GM18873 (cell line): ENCODE data around the gene TMEM42.

Source experiments
- ATAC-seq: cut with Tn5 transposase; IDR thresholded peaks from one replicate; pipeline ENCODE4 v1.9.1; 2021; ENCODE audit warnings: mild to moderate bottlenecking, moderate library complexity, moderate number of reproducible peaks; ENCODE audit not compliant: unreplicated experiment, low FRiP score

The TMEM42 gene

DNA sequence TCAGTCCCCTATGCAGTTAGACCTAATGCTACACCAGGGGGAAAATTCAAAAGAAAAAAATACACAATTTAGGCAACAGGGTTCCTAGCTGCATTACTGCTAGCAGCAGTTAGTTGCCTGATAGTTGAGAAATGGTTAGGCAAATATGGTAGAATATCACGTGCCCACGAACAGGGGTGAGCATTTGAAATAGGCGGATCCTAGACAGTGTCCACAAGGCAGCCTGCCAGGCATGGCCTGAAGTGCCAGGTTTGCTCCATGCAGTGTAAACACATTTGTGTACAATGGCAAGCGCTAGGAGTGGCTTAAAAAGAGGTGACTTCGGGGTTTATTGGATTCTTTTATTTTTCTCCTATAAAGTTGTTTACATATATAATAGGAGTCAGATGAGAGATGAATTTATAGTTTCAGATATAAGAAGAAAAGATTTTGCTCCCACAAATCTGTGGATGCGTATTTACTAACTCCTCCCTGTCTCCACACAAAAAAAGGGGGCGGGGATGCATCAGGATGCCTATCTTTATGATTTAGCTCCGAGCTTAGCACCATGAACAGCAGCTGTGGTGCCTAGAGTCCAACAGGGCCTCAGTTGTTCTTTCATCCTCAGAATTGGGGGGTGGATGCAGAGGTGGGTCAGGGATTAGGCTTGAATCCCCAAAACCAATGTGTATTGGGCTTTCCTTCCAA, 8.8 kb downstream of the TMEM42 start:
- ATAC-seq = no peak

DNA sequence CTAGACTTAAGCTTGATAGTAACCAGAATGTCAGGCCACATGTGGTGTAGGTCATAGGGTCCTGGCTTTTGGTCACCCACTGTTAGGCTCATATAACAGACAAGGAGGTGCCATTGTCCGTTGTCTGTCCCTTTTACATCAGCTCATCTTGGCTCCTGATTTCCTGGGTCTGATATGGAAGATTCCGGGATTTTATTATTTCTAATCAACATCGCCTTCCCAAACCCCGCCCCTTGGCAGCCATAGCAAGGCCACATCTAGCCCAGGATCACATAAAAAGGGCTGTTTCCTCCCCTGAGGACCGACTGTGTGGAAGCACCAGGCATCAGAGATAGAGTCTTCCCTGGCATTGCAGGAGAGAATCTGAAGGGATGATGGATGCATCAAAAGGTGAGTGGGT, 12.6 kb downstream of the TMEM42 start, which contains the start of gene TGM4:
TSS of gene TGM4 (plus strand) at position 301 of the 400 bp plus-strand sequence. CDS start at position 372, 71 bp downstream.
- ATAC-seq = no peak

DNA sequence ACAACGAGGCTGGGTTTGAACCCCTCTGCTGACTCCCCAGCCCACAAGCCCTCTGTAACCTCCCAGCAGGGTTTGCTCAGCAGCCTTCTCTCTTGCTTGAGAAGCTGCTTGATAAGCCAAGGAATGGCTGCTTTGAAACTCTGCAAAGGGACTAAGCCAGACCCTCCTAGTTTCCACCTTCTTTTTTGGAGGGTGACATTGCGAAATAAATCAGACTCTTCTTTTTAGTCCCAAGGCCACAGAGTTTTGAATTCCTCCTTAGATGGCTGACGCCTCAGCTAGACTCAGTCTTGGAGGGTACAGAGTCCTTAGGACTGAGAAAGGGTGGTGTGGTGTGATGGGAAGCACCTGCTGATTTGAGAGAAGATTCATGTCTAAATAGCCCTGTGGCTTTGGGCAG, 13.9 kb downstream of the TMEM42 start:
- no peak for ATAC-seq

DNA sequence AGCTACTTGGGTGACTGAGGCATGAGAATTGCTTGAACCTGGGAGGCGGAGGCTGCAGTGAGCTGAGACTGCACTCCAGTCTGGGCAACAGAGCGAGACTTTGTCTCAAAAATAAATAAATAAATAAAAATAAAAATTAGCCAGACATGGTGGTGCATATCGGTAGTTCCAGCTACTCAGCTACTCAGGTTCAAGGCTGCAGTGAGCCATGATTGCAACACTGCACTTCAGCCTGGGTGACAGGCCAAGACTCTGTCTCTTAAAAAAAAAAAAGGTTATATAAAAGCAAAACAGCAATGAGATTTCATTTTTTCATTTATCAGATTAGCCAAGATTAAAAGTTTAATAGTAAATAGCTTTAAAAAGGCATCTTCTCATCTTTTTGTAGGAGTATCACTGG, 15.6 kb downstream of the TMEM42 start:
- no peak for ATAC-seq

DNA sequence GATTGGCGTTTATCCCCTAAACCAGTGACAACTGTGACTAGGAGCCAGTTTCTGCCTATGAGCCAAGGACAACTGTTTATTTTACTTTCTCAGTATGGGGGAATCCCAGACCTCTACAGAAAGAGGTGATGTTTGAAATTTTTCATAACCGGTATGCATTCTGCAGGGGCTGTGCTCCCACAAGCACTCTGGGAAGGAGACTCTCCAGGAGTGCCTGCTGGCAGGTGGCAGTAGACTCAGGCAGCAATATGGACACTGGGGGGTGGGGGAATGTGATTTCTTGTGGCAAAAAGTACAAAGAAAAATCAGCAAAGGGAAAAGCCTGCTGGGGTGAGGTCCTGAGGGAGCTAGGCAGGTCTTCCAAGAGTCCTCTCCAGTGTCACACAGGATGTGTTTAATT, 18.6 kb downstream of the TMEM42 start:
- no peak for ATAC-seq

DNA sequence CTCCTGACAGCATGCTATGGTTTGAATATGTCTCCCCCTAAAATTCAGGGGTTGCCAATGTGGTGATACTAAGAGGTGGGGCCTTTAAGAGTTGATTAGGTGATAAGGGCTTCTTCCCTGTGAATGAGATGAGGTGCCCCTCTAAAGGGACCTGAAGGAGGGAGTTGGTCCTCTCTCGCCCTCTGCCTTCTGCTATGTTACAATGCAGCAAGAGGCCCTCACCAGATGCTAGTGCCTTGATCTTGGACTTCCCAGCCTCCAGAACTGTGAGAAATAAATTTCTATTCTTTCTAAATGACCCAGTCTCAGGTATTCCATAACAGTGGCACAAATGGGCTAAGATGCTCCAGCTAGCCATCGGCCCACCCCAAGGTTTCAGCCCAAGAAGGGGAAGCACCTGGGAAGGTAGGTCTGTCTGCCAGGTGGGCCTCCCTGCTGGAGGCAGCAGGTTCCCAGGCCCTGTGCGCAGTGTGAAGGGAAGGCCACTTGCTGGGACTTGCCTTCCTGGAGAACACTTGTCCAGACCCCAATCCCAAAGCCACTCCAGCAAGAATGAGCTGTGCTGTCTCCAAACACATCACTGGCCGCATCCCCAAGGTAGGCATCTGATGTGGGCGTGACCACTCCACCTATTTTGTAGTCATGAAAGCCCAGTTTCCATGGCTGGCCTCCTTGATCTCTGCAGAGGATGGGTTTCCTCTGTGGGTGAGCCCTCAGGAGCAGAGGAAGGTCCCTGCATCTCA, 21.7 kb downstream of the TMEM42 start:
- no peak for ATAC-seq

DNA sequence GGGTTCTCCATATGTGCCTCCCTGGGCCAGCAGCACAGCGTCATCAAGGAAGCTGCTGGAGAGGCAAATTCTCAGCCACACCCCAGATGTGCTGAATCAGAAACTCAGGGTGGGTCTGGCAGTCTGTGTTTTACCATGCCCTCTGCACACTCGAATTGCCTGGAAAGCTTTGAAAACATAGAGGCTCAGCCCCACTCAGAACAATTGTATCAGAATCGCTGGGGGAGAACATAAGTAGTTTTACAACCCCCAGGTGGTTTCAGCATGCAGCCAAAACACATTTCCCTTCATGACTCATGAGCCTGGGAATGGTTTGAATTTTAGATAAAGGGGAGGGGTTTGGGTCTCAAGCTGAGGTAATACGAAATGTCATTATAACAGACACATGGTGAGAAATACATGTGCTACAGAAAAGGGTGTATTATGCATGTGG, 22.3 kb downstream of the TMEM42 start:
- ATAC-seq = no peak

DNA sequence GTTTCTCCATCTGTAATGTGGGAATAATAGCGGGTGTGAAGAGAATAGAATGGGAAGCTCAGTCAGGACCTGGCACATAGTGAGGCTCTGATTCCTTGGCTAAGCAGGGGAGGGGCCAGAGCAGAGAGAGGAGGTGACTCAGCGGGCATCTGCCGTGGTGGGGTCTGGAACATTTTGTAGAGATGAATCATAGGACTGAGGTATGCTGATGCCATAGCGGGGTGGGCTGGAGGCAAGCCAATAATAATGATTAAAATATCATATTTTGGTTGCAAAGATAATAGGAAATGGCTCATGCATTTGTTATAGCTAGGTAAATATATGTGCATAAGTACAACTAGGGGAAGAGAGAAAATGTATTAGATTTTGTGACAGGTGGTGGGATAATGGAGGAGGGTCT, 23.9 kb downstream of the TMEM42 start:
- no peak for ATAC-seq

DNA sequence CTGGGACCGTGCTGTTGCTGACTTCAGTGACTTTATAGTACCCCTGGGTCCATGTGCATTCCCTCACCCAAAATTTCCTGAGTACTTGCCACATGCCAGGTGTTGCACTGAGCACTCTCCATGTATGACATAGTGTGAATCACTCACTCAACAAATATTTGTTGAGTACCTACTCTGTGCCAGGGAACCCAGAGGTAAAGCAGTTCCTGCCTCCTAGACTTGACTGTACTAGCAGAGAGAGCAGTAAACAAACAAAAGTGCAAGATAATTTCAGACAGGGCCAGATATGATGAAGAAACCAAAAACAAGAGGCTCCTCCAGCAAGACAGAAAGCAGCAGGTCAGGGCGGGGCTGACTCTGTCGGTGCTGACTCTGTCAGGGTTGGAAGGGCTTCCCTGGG, 24.8 kb downstream of the TMEM42 start:
- ATAC-seq = no peak

DNA sequence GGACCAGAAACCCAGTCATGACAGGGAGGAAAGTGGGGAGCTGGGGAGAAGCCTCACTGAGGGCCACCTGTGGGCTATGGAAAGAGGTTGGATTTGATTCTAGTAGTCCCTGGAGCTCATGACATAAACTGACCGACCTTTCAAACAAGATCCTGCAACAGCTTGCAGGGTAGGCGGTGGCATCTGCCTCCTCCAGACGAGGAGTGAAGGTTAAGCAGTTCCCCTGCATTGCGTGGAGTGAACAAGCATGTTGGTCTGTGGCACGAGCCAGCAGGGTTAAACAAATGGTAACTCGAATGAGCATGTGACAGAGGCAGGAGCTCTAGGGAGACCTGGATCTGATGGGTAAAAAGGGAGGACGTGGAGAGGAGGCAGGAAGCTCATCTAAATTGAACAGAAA, 25.4 kb downstream of the TMEM42 start:
- no peak for ATAC-seq

DNA sequence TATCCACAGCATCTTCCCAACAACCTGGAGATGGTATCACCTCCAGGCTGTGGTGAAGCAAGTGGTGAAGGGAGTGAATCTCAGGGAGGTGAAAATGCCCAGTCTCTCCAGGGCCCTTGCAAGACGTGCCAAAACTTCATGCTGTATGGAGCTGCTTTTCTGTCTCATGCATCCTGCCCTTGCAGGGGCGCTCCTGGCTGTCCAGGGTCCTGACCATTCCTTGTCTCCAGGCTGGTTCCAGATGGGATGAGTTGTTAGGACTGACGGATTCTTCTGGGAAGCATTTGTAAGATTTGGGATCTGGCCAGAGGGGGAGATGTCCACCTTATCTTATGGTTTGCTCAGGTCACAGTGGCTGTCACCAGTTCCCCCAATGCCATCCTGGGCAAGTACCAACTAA, 28.5 kb downstream of the TMEM42 start:
- no peak for ATAC-seq

DNA sequence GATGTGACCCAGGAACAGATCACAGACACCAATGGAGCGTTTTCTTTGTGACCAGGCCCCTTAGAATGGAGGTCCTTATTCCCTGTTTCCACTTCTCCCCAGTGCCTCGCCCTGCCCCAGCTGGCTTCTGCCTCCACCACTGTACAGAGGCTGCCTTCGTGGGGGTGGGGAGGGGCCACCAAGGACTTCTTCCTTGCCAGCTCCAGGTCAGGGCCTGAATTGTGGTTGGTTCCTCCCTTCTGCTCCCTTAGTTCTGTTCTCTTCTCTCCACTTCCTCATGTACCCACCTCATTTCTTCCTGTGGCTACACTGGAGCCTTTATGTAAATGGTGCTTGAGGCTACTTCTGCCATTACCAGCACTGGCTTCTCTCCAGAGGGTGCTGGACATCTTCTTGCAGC, 29.1 kb downstream of the TMEM42 start:
- ATAC-seq = no peak

DNA sequence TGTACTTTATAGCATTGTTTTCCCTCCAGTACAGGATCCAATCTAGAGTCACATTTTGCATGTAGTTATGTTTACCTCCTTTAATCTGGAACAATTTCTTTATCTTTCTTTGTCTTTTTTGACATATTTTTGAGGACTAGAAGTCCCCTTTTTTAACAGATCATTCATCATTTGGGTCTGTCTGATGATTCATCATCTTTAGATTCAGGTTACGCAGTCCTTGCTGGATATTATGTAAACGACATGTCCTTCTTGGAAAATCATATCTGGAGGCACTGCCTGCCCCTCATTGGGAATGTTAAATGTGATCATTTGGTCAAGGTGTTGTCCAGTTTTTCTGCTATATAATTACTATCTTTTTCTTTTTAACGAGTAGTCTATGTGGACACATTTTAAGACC, 31.0 kb downstream of the TMEM42 start:
- no peak for ATAC-seq

DNA sequence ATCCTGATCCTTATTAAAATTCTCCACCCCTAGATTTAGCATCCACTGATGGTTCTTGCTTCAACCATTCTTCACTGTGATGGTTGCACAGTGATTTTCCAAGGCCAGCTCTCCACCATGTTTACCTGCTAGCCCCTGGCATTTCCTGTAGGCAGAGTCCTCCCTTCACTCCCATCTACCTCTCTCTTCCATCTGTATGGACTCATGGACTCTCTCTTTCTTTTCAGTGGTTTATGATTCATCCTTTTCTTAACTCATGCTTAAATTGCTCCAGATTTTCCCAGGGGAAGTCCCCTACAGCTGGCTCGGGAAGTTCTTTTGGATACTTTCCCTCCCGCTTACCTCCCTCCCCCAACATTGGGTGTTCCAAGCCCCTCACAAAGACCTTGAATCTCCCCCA, 31.4 kb downstream of the TMEM42 start:
- ATAC-seq = no peak

DNA sequence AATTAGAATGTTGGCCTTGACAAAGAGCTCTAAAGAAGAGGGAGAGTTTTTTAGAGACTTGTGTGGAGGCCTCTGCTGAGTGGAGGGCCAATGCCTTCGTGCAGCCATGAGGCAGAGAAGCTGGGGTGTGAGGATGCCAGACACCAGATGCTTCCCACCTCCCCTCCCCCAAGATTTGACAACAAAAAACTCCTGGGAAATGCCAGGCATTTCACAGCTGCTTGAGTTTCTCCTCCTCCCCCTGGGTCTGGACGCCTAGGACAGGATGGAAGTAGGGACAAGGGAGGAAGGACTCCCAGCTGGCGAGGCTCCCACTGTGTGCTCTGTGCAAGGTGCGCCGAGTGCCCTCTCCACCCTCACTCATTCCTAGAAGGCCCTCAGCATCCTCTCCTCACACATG, 32.8 kb downstream of the TMEM42 start:
- no peak for ATAC-seq

DNA sequence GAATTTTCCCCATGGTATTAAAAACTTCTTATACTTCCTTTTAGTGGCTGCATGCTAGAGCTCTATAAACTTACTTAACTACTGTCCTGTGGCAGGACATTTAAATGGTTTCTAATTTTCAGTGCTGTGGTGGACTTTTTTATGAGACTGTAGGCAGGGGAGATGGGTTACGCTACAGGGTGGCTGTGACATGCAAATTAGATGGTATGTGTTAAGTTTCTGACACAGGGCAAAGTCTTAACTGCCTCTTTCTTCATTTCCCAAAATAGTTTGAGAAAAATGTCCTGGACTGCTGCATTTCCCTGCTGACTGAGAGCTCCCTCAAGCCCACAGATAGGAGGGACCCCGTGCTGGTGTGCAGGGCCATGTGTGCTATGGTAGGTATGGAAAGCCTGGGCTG, 34.7 kb downstream of the TMEM42 start:
- ATAC-seq = no peak

DNA sequence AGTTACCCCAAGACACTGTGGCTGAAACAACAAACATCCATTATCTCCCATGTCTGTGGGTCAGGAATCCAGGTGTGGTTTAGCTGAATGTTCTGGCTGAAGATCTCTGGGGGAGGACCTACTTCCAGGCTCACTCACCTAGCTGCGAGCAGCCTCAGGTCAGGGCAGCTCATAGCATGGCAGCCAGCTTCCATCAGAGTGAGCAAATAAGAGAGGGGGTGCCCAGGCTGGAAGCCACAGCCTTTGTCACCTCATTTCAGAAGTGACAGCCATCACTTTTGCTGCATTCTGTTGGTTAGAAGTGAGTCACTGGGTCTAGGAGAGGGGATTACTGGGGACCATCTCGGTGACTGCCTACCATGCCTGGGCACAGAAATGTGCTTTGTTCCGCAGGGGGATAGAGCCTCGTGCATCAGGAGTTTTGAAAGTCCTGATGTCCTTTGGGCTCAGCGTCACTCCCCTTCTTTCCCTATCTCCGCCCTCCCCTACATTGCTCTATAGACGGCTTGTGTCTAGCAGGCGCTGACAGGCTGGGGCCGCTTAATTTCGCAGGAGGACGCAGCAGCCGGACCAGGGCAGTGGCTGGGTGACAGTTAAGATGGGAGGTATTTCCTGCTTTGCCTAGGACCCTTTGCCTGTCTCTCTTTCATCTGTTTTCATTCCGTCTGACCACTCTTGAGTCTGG, 38.1 kb downstream of the TMEM42 start:
- no peak for ATAC-seq

DNA sequence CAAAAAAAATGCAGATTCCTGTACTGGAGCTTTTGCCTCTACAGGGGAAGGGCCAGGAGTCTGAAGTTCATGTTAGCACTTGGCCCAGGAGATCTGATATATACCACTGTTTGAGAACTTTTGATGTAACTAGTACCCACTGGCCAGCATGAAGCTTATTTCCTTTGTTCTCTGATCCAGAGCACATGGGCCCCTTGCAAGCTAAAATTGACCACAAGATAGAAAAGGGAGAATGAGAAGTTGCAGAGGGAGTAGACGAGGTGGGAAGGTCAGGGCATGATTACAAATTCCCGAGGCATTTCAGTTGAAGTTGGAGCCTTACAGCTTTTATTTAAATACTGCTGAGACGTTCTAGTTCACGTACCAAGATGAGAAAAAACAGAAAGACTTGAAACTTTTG, 40.9 kb downstream of the TMEM42 start:
- no peak for ATAC-seq

DNA sequence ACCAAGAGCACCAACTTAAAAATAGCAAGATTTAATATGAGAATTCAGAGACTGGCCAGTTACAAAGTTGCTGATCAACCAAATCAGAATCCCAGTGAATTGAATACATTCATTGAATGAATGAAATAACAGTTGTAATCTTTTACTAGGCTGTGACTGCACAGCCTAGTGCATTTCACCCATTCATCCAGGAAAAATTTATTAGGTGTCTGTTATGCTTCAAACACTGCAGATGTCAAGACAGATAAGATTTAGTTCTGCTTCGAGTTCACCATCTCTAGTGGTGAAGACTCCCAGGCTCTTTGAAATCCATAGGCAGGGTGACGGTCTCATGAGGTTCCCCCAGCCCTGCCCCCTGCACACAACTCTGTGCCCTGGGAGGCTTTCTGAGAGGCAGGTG, 41.6 kb downstream of the TMEM42 start:
- no peak for ATAC-seq

DNA sequence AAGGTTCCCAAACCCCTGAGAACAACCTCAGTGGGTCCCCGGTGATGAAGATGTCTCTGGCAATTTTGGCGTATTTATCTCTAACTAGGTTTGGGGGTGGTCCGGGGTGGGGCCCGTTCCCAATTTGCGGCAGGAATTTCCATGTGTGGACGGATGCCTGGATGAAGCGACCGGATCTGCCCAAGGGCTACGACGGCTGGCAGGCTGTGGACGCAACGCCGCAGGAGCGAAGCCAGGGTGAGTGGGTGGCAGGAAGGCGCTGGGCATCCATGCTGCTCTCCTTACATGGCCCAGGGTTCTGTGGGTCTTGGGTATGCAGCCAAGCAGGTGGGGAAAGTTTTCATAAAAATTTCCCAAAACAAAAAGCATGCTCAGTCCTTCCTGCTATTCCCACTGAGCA, 42.0 kb downstream of the TMEM42 start:
- ATAC-seq = no peak

DNA sequence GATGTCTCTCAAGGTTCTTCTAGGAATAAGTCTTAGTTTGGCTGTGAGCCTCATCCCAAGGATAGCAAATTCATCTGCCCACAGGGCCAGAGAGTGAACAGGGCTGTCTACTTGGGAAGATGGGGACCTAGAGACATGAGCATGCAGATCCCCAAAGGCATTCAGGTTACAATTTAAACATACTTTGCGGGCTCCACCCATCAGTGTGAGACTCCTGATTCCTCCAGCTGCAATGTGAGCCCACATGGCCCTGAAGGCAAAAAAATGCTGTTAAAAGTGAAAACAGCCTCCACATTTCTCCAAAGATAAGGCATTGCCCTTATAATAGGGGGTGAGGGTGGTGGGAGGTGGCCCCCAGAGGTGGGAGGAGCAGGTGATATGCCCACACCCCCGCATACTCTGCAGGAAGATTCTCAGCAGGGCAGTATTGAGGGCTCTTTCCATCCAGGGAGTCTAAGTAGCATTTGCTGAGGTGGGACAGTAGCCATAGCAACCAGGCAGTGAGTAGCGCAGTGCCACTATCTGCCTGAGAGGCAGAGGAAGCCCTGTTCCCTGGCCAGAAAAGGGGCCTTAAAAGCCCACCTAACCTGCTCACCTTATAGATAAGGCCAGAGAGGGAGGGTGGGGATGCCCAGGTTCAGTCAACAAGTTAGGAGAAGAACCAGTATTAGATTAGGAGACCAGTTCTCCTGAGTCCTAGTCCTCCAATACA, 43.9 kb downstream of the TMEM42 start:
- no peak for ATAC-seq
